Measurements from ENCODE around the gene DNAH9. TPM values are rescaled to one million over a fixed set of nuclear protein-coding genes. Genes with fewer than 3 reads are reported as not detected.
A peak's percentile ranks its signal among the peaks of the same experiment; 100 is the strongest.

Gene DNAH9
- total and polyA plus RNA-seq, 4 donors: 9.2 to 23.4 (median 18.3) TPM

GRCh38 chr17:11899537-11899942, 301.3 kb downstream of the DNAH9 start:
- H3K27ac ChIP-seq (ENCODE audit: low read depth, low read length): no peak overlapping the region
- H3K9me3 ChIP-seq (ENCODE audit: control insufficient read depth, insufficient read depth, low read length): no peaks in the 10 kb centered on the region
- DNase-seq (ENCODE audit: low read depth in 4 of 6, low spot score in 6 of 6): peak in 4 of 6 donors; percentile 55 to 97 (median 68)
- no peaks in the 10 kb centered on the region for H3K36me3 ChIP-seq (ENCODE audit: control insufficient read depth, insufficient read depth, low read length)
- no peaks in the 10 kb centered on the region for H3K27me3 ChIP-seq (ENCODE audit: control insufficient read depth, insufficient read depth, low read length)
- WGBS (ENCODE audit: insufficient coverage): 15% methylated on average over 3 of the region's 4 CpGs
- H3K4me3 ChIP-seq (ENCODE audit: low read depth, low read length): no peak overlapping the region
- H3K4me1 ChIP-seq (ENCODE audit: control insufficient read depth, insufficient read depth, low read length): peaks cover 9% of the 10 kb centered on the region

GRCh38 chr17:11900041-11900476, 301.8 kb downstream of the DNAH9 start:
- Histone ChIP-seq H3K36me3 (ENCODE audit: control insufficient read depth, insufficient read depth, low read length) (no peaks in the 10 kb centered on the region), H3K9me3 (ENCODE audit: control insufficient read depth, insufficient read depth, low read length) (no peaks in the 10 kb centered on the region), H3K4me1 (ENCODE audit: control insufficient read depth, insufficient read depth, low read length) (peaks cover 9% of the 10 kb centered on the region), H3K27me3 (ENCODE audit: control insufficient read depth, insufficient read depth, low read length) (no peaks in the 10 kb centered on the region), H3K27ac (ENCODE audit: low read depth, low read length) (no peak overlapping the region), H3K4me3 (ENCODE audit: low read depth, low read length) (no peak overlapping the region)
- DNase-seq (ENCODE audit: low read depth in 4 of 6, low spot score in 6 of 6): no peak
- WGBS (ENCODE audit: insufficient coverage): 47% methylated on average over 4 of the region's 6 CpGs

GRCh38 chr17:11900655-11901054, 302.4 kb downstream of the DNAH9 start:
- Histone ChIP-seq H3K27me3 (ENCODE audit: control insufficient read depth, insufficient read depth, low read length) (no peaks in the 10 kb centered on the region), H3K9me3 (ENCODE audit: control insufficient read depth, insufficient read depth, low read length) (no peaks in the 10 kb centered on the region), H3K27ac (ENCODE audit: low read depth, low read length) (no peak overlapping the region), H3K36me3 (ENCODE audit: control insufficient read depth, insufficient read depth, low read length) (no peaks in the 10 kb centered on the region), H3K4me1 (ENCODE audit: control insufficient read depth, insufficient read depth, low read length) (peaks cover 9% of the 10 kb centered on the region), H3K4me3 (ENCODE audit: low read depth, low read length) (no peak overlapping the region)
- WGBS (ENCODE audit: insufficient coverage): 80% methylated on average over 1 of the region's 3 CpGs
- DNase-seq (ENCODE audit: low read depth in 4 of 6, low spot score in 6 of 6): no peak

GRCh38 chr17:11901931-11902330, 303.7 kb downstream of the DNAH9 start:
- peaks cover 9% of the 10 kb centered on the region for H3K4me1 ChIP-seq (ENCODE audit: control insufficient read depth, insufficient read depth, low read length)
- H3K27ac ChIP-seq (ENCODE audit: low read depth, low read length): no peak overlapping the region
- WGBS (ENCODE audit: insufficient coverage): 100% methylated on average over 1 of the region's 2 CpGs
- no peak overlapping the region for H3K4me3 ChIP-seq (ENCODE audit: low read depth, low read length)
- H3K9me3 ChIP-seq (ENCODE audit: control insufficient read depth, insufficient read depth, low read length): no peaks in the 10 kb centered on the region
- H3K36me3 ChIP-seq (ENCODE audit: control insufficient read depth, insufficient read depth, low read length): no peaks in the 10 kb centered on the region
- no peaks in the 10 kb centered on the region for H3K27me3 ChIP-seq (ENCODE audit: control insufficient read depth, insufficient read depth, low read length)
- DNase-seq (ENCODE audit: low read depth in 4 of 6, low spot score in 6 of 6): peak in 1 of 6 donors; percentile 17

- Histone ChIP-seq H3K4me3 (ENCODE audit: low read depth, low read length) (no peak overlapping the region), H3K4me1 (ENCODE audit: control insufficient read depth, insufficient read depth, low read length) (no peaks in the 10 kb centered on the region), H3K9me3 (ENCODE audit: control insufficient read depth, insufficient read depth, low read length) (peaks cover 1% of the 10 kb centered on the region), H3K27ac (ENCODE audit: low read depth, low read length) (no peak overlapping the region), H3K36me3 (ENCODE audit: control insufficient read depth, insufficient read depth, low read length) (no peaks in the 10 kb centered on the region), H3K27me3 (ENCODE audit: control insufficient read depth, insufficient read depth, low read length) (no peaks in the 10 kb centered on the region)
- WGBS (ENCODE audit: insufficient coverage): 80% methylated on average over 1 of the region's 7 CpGs
- DNase-seq (ENCODE audit: low read depth in 4 of 6, low spot score in 6 of 6): no peak
These were observed 310.5 kb downstream of the DNAH9 start for GRCh38 chr17:11908711-11909146.

- WGBS (ENCODE audit: insufficient coverage): 62% methylated on average over 4 of the region's 5 CpGs
These were observed 311.1 kb downstream of the DNAH9 start for GRCh38 chr17:11909348-11909747.

GRCh38 chr17:11916091-11916490, 317.8 kb downstream of the DNAH9 start:
- DNase-seq (ENCODE audit: low read depth in 4 of 6, low spot score in 6 of 6): no peak
- Histone ChIP-seq H3K4me1 (ENCODE audit: control insufficient read depth, insufficient read depth, low read length) (no peaks in the 10 kb centered on the region), H3K9me3 (ENCODE audit: control insufficient read depth, insufficient read depth, low read length) (no peaks in the 10 kb centered on the region), H3K36me3 (ENCODE audit: control insufficient read depth, insufficient read depth, low read length) (no peaks in the 10 kb centered on the region), H3K4me3 (ENCODE audit: low read depth, low read length) (no peak overlapping the region), H3K27ac (ENCODE audit: low read depth, low read length) (no peak overlapping the region), H3K27me3 (ENCODE audit: control insufficient read depth, insufficient read depth, low read length) (no peaks in the 10 kb centered on the region)
- WGBS (ENCODE audit: insufficient coverage): no CpG with 5 or more reads among the region's 2 CpGs

More at GRCh38 chr17:11909348-11909747, 311.1 kb downstream of the DNAH9 start:
- Histone ChIP-seq H3K9me3 (ENCODE audit: control insufficient read depth, insufficient read depth, low read length) (peaks cover 1% of the 10 kb centered on the region), H3K4me1 (ENCODE audit: control insufficient read depth, insufficient read depth, low read length) (no peaks in the 10 kb centered on the region), H3K4me3 (ENCODE audit: low read depth, low read length) (no peak overlapping the region), H3K27ac (ENCODE audit: low read depth, low read length) (no peak overlapping the region), H3K36me3 (ENCODE audit: control insufficient read depth, insufficient read depth, low read length) (no peaks in the 10 kb centered on the region), H3K27me3 (ENCODE audit: control insufficient read depth, insufficient read depth, low read length) (no peaks in the 10 kb centered on the region)
- peak in 1 of 6 donors; percentile 32 for DNase-seq (ENCODE audit: low read depth in 4 of 6, low spot score in 6 of 6)

GRCh38 chr17:11917415-11917814, 319.1 kb downstream of the DNAH9 start:
- Histone ChIP-seq H3K4me1 (ENCODE audit: control insufficient read depth, insufficient read depth, low read length) (no peaks in the 10 kb centered on the region), H3K9me3 (ENCODE audit: control insufficient read depth, insufficient read depth, low read length) (no peaks in the 10 kb centered on the region), H3K27me3 (ENCODE audit: control insufficient read depth, insufficient read depth, low read length) (no peaks in the 10 kb centered on the region), H3K36me3 (ENCODE audit: control insufficient read depth, insufficient read depth, low read length) (no peaks in the 10 kb centered on the region), H3K27ac (ENCODE audit: low read depth, low read length) (no peak overlapping the region), H3K4me3 (ENCODE audit: low read depth, low read length) (no peak overlapping the region)
- DNase-seq (ENCODE audit: low read depth in 4 of 6, low spot score in 6 of 6): no peak
- 88% methylated on average over 5 of the region's 5 CpGs for WGBS (ENCODE audit: insufficient coverage)

- no peak overlapping the region for H3K27ac ChIP-seq (ENCODE audit: low read depth, low read length)
- H3K4me1 ChIP-seq (ENCODE audit: control insufficient read depth, insufficient read depth, low read length): no peaks in the 10 kb centered on the region
- no peak for DNase-seq (ENCODE audit: low read depth in 4 of 6, low spot score in 6 of 6)
- H3K27me3 ChIP-seq (ENCODE audit: control insufficient read depth, insufficient read depth, low read length): no peaks in the 10 kb centered on the region
- H3K9me3 ChIP-seq (ENCODE audit: control insufficient read depth, insufficient read depth, low read length): no peaks in the 10 kb centered on the region
- 96% methylated on average over 4 of the region's 6 CpGs for WGBS (ENCODE audit: insufficient coverage)
- H3K36me3 ChIP-seq (ENCODE audit: control insufficient read depth, insufficient read depth, low read length): no peaks in the 10 kb centered on the region
- no peak overlapping the region for H3K4me3 ChIP-seq (ENCODE audit: low read depth, low read length)
These were observed 323.0 kb downstream of the DNAH9 start for GRCh38 chr17:11921296-11921695.

GRCh38 chr17:11922638-11923037, 324.4 kb downstream of the DNAH9 start:
- no peak for DNase-seq (ENCODE audit: low read depth in 4 of 6, low spot score in 6 of 6)
- no CpG with 5 or more reads among the region's 1 CpG for WGBS (ENCODE audit: insufficient coverage)
- H3K36me3 ChIP-seq (ENCODE audit: control insufficient read depth, insufficient read depth, low read length): no peaks in the 10 kb centered on the region
- H3K9me3 ChIP-seq (ENCODE audit: control insufficient read depth, insufficient read depth, low read length): no peaks in the 10 kb centered on the region
- no peak overlapping the region for H3K4me3 ChIP-seq (ENCODE audit: low read depth, low read length)
- no peaks in the 10 kb centered on the region for H3K27me3 ChIP-seq (ENCODE audit: control insufficient read depth, insufficient read depth, low read length)
- H3K4me1 ChIP-seq (ENCODE audit: control insufficient read depth, insufficient read depth, low read length): no peaks in the 10 kb centered on the region
- no peak overlapping the region for H3K27ac ChIP-seq (ENCODE audit: low read depth, low read length)
